Heart left ventricle (tissue), 16 donors: ENCODE measurements around the gene RXRB. TPM values are rescaled to one million over a fixed set of nuclear protein-coding genes. Genes with fewer than 3 reads are reported as not detected.

Experiments
- ATAC-seq, 4 donors: fragments of 200-7000 bp; cut with Tn5 transposase; one replicate each; pipeline ENCODE4 v1.9.1; 2020 to 2022; ENCODE audit warnings: moderate library complexity in 4 of 4, mild to moderate bottlenecking in 3 of 4, moderate number of reproducible peaks in 1 of 4
- DNase-seq, 5 donors: peaks; one replicate each; pipeline ENCODE4 v3.0.0-alpha.2; 2020
- H3K27ac ChIP-seq, 12 donors: fragments of 200-600 bp; sonication (generic) in 4 of 12; one replicate each; pipeline versions ENCODE4 v1.5.0 to v1.8.0; 2016 to 2022; ENCODE audit warnings: mild to moderate bottlenecking in 2 of 12
- H3K27me3 ChIP-seq, 9 donors: fragments of 200-600 bp; sonication (generic) in 2 of 9; one replicate each; pipeline versions ENCODE4 v1.5.1 to v1.8.0; 2016 to 2022; ENCODE audit warnings: mild to moderate bottlenecking in 3 of 9
- H3K36me3 ChIP-seq, 9 donors: fragments of 200-600 bp; sonication (generic) in 2 of 9; one replicate each; pipeline versions ENCODE4 v1.5.0 to v1.8.0; 2018 to 2022; ENCODE audit warnings: mild to moderate bottlenecking in 2 of 9
- H3K4me1 ChIP-seq, 12 donors: fragments of 200-600 bp; sonication (generic) in 4 of 12; one replicate each; pipeline versions ENCODE4 v1.5.0 to v1.8.0; 2016 to 2022; ENCODE audit warnings: mild to moderate bottlenecking in 3 of 12
- H3K4me3 ChIP-seq, 12 donors: fragments of 200-600 bp; sonication (generic) in 4 of 12; one replicate each; pipeline versions ENCODE4 v1.5.0 to v1.8.0; 2017 to 2022; ENCODE audit warnings: mild to moderate bottlenecking in 9 of 12, moderate library complexity in 4 of 12
- H3K9me3 ChIP-seq, 12 donors: fragments of 200-600 bp; sonication (generic) in 4 of 12; one replicate each; pipeline versions ENCODE4 v1.5.0 to v1.8.0; 2016 to 2022; ENCODE audit warnings: mild to moderate bottlenecking in 1 of 12
- CTCF ChIP-seq, 12 donors: fragments of 200-600 bp; sonication (generic) in 4 of 12; IDR thresholded peaks; one replicate each; pipeline versions ENCODE4 v1.5.0 to v1.8.0; 2018 to 2022; ENCODE audit warnings: antibody characterized with exemption in 12 of 12, mild to moderate bottlenecking in 5 of 12
- POLR2A ChIP-seq, 2 donors: fragments of 450-650 bp; IDR thresholded peaks; one replicate each; pipeline ENCODE4 v1.6.1; 2017; ENCODE audit warnings: antibody characterized with exemption in 2 of 2, mild to moderate bottlenecking in 2 of 2, moderate library complexity in 2 of 2
- WGBS, 4 donors: extraction: QIAGEN DNeasy Blood & Tissue Kit in 2 of 4; methylation state at CpG; one replicate each; pipeline versions ENCODE4 v1.1.5 to v1.1.7; 2013 to 2018; 5-methylcytosine and 5-hydroxymethylcytosine counted together
- intact Hi-C, 10 donors: fragments of 100-400 bp; cut with DNase I; formaldehyde crosslinking; loops; one replicate each; pipeline versions ENCODE4 v1.11.1 to v1.14.2; 2022
- polyA plus RNA-seq, 2 donors: library from polyadenylated mRNA; stranded (reverse); fragments of 200-250 nt; gene quantifications; one replicate each; pipeline ENCODE4 v1.2.3, GENCODE V29; 2013
- total RNA-seq, 9 donors: library from RNA; depleted of rRNA in 2 of 9; stranded (reverse); fragments of >200 nt in 2 of 9; fragmentation: NEBNext Ultra II Directional in 3 of 9; extraction: Animal tissue kit (Norgen Biotek cat#: 25700) in 3 of 9; gene quantifications; one replicate each; pipeline versions ENCODE4 v1.1.0 to v1.2.4, GENCODE V29; 2016 to 2023
- donor health status: ischemic (EF 13 %, LVEDD 7.1; RV severe dilation, severe dysfunction).
- donor health status: healthy with polysubstance abuse.
- donor health status: DM: no; HTN: yes; CAD: no.
- donor health status: DM: no; HTN: no; CAD: no.
- donor health status: ischemic (EF 25% LVEDD 6.9; RV normal size, moderate dysfunction).
- donor health status: ischemic (EF 25% LVEDD 5.7; RV mildly dilated, moderate dysfunction).
- donor health status: healthy.
- donor health status: DM: yes; HTN: yes; CAD: no.
- donor health status: ischemic (EF 35%, LVEDD 5.7; RV mildly dilated, moderate dysfunction).
- donor health status: nonischemic (EF 11% LVEDD 7.7; RV severe dilation, severe dysfunction).
- donor health status: DM: yes; HTN: yes; CAD: no.
- donor health status: PGD.
- donor health status: ischemic (EF 29% LVEDD 5.4; RV normal size, mild dysfunction).
- donor health status: nonischemic (EF 23%, LVEDD 6.1; RV moderate dilation, normal function).

The RXRB gene
- total and polyA plus RNA-seq, 11 donors = 20.7 to 39.6 (median 29.8) TPM

- 76 to 96% (median 92%) methylated on average over 6 to 10 of the region's 10 CpGs for WGBS, 4 donors
- Histone ChIP-seq H3K36me3 (no peaks in the 10 kb centered on the region), H3K4me1 (peaks cover 0 to 10% (median 0%) of the 10 kb centered on the region in 12 donors), H3K9me3 (no peaks in the 10 kb centered on the region), H3K4me3 (no peak overlapping the region), H3K27me3 (no peaks in the 10 kb centered on the region), H3K27ac (no peak overlapping the region)
- no peak for TF ChIP-seq POLR2A (IDR thresholded peaks at IDR 0.05)
- TF ChIP-seq CTCF (IDR thresholded peaks at IDR 0.05) = no peak
- ATAC-seq (no peak), DNase-seq (no peak)
- intact Hi-C loops = no loop called here
Measured at GRCh38 chr6:33178755-33179475, 21.6 kb downstream of the RXRB start.

GRCh38 chr6:33177552-33178446 lies 22.7 kb downstream of the RXRB start:
- no peak for ATAC-seq
- Histone ChIP-seq H3K4me3 (no peak overlapping the region), H3K27me3 (no peaks in the 10 kb centered on the region), H3K4me1 (no peaks in the 10 kb centered on the region), H3K9me3 (no peaks in the 10 kb centered on the region), H3K36me3 (no peaks in the 10 kb centered on the region), H3K27ac (no peak overlapping the region)
- DNase-seq = no peak
- intact Hi-C loops = no loop called here
- no peak for TF ChIP-seq CTCF (IDR thresholded peaks at IDR 0.05)
- no peak for TF ChIP-seq POLR2A (IDR thresholded peaks at IDR 0.05)
- WGBS, 4 donors = 86 to 92% (median 88%) methylated on average over 18 to 19 of the region's 19 CpGs

GRCh38 chr6:33176906-33177305 lies 23.6 kb downstream of the RXRB start:
- no peak for ATAC-seq
- no peak for TF ChIP-seq POLR2A (IDR thresholded peaks at IDR 0.05)
- no peak for TF ChIP-seq CTCF (IDR thresholded peaks at IDR 0.05)
- intact Hi-C loops = no loop called here
- WGBS, 4 donors = 95 to 97% (median 96%) methylated on average over 7 of the region's 7 CpGs
- Histone ChIP-seq H3K4me3 (no peak overlapping the region), H3K36me3 (no peaks in the 10 kb centered on the region), H3K4me1 (no peaks in the 10 kb centered on the region), H3K9me3 (no peaks in the 10 kb centered on the region), H3K27me3 (no peaks in the 10 kb centered on the region), H3K27ac (no peak overlapping the region)
- DNase-seq = no peak

- no peaks in the 10 kb centered on the region for H3K36me3 ChIP-seq
- ATAC-seq = no peak
- H3K4me3 ChIP-seq = no peak overlapping the region
- H3K4me1 ChIP-seq = no peaks in the 10 kb centered on the region
- 77 to 91% (median 85%) methylated on average over 10 of the region's 10 CpGs for WGBS, 4 donors
- H3K27ac ChIP-seq = no peak overlapping the region
- intact Hi-C loops = no loop called here
- DNase-seq = no peak
- TF ChIP-seq CTCF (IDR thresholded peaks at IDR 0.05) (no peak), POLR2A (IDR thresholded peaks at IDR 0.05) (no peak)
- no peaks in the 10 kb centered on the region for H3K9me3 ChIP-seq
- no peaks in the 10 kb centered on the region for H3K27me3 ChIP-seq
Measured at GRCh38 chr6:33175436-33176069, 24.9 kb downstream of the RXRB start.
